ENCODE measurements around the gene SEMA6A. TPM values are rescaled to one million over a fixed set of nuclear protein-coding genes. Genes with fewer than 3 reads are reported as not detected.

The SEMA6A gene
- total RNA-seq, 1 donor, result 0.21 TPM

GRCh38 chr5:116507051-116507537 is 67.5 kb downstream of the SEMA6A start:
- no peaks in the 10 kb centered on the region for H3K27me3 ChIP-seq (ENCODE audit: insufficient read depth, low read length)
- H3K4me3 ChIP-seq (ENCODE audit: low read length), result no peak overlapping the region
- no peaks in the 10 kb centered on the region for H3K9me3 ChIP-seq (ENCODE audit: low read depth, low read length)
- H3K4me1 ChIP-seq (ENCODE audit: insufficient read depth, low read length), result no peaks in the 10 kb centered on the region

DNA sequence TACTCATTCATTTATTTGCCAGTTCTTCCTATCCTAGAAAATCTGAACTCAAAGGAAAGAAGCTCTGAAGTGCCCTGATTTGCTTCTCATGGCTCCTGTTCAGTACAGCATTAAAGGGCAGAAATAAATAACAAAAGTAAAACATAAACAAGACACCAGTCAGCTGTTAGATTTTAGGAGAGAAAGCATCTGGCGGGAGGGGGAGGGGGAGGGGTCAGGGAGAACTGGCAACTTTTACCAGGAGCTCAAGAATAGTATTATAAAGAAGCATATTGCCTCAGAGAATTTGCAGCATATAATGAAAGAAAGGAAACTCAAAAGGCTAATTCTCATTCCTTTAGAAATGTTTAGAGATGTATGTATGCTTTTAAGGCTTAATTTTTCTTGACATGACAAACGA is 68.1 kb downstream of the SEMA6A start:
- Histone ChIP-seq H3K27me3 (ENCODE audit: insufficient read depth, low read length) (no peaks in the 10 kb centered on the region), H3K4me1 (ENCODE audit: insufficient read depth, low read length) (no peaks in the 10 kb centered on the region), H3K9me3 (ENCODE audit: low read depth, low read length) (no peaks in the 10 kb centered on the region), H3K4me3 (ENCODE audit: low read length) (no peak overlapping the region)

DNA sequence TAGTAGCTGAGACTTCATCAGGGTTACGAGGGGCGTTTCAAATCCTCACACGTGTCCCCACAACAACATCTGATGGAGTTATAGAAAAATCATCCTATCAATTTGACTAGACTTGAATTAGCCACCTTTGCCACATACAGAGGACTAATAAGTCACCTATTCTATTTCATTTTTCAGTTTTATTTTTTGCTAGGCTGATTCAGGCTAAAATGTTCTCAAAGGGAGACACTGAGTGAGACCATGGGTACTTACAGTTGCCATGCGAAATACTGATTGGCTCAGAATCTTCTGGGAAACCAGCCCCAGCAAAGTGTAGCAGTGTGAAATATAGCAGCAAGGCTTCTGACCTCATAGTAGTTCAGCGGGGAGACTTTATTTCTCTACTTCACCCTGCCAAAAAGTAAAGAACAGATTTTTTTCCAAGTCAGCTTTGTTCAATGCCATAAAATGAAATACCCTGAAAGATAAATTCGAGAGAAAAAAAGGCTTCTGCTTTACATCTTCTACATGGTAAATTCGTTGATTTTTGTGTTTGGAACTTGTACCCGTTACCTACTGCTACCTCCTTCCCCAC is 69.9 kb downstream of the SEMA6A start:
- Histone ChIP-seq H3K9me3 (ENCODE audit: low read depth, low read length) (no peaks in the 10 kb centered on the region), H3K4me3 (ENCODE audit: low read length) (no peak overlapping the region), H3K4me1 (ENCODE audit: insufficient read depth, low read length) (no peaks in the 10 kb centered on the region), H3K27me3 (ENCODE audit: insufficient read depth, low read length) (no peaks in the 10 kb centered on the region)

GRCh38 chr5:116502616-116503015 is 72.0 kb downstream of the SEMA6A start:
- Histone ChIP-seq H3K4me1 (ENCODE audit: insufficient read depth, low read length) (no peaks in the 10 kb centered on the region), H3K27me3 (ENCODE audit: insufficient read depth, low read length) (no peaks in the 10 kb centered on the region), H3K4me3 (ENCODE audit: low read length) (no peak overlapping the region), H3K9me3 (ENCODE audit: low read depth, low read length) (no peaks in the 10 kb centered on the region)

DNA sequence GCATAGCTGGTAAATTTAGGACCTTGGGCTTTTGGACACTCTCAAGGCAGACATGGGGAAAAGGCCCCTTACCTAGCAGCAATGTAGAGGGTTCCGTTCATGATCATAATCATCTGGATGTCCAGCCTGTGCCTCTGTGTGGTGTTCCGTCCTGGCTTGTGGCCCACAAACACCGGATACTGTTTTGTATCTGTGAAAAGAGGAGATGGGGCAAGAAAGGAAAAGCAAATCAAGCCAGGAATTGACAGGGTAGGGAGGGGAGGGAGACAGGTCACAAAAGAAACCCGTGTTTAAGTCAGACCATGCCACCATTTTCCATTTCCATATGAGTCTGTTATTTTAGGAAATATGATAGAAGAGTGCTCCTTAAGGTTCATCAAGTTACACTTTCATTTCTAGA is 72.5 kb downstream of the SEMA6A start:
- H3K4me1 ChIP-seq (ENCODE audit: insufficient read depth, low read length), result no peaks in the 10 kb centered on the region
- H3K27me3 ChIP-seq (ENCODE audit: insufficient read depth, low read length), result no peaks in the 10 kb centered on the region
- no peak overlapping the region for H3K4me3 ChIP-seq (ENCODE audit: low read length)
- H3K9me3 ChIP-seq (ENCODE audit: low read depth, low read length), result no peaks in the 10 kb centered on the region

DNA sequence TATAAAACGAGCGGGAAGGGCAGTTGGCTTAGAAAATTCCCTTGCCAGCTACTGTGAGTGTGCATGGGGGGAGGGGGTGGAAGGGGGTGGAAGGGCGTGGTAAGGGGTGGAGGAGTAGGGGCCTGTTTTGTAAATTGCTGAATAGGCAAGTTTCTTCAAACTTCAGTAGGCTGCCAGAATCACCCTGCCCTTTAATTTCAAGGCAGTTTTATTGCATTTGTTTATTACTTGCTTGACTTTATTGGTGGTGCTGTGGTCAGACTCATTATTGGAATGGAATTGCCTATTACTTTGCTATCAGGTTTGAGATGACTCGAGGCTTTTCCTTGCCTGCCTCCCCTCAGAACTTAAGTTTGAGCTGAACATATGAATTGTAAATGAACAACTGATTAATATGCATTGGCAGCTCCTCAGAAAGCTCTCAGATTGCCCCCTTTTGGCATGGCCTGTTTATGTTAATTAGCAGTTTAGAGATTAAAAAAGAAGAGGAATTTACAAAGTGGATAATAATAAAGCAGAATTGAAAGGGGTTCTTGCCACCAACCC is 76.0 kb downstream of the SEMA6A start:
- Histone ChIP-seq H3K27me3 (ENCODE audit: insufficient read depth, low read length) (no peaks in the 10 kb centered on the region), H3K4me1 (ENCODE audit: insufficient read depth, low read length) (no peaks in the 10 kb centered on the region), H3K4me3 (ENCODE audit: low read length) (no peak overlapping the region), H3K9me3 (ENCODE audit: low read depth, low read length) (no peaks in the 10 kb centered on the region)

GRCh38 chr5:116497631-116498030 is 77.0 kb downstream of the SEMA6A start:
- no peaks in the 10 kb centered on the region for H3K4me1 ChIP-seq (ENCODE audit: insufficient read depth, low read length)
- no peak overlapping the region for H3K4me3 ChIP-seq (ENCODE audit: low read length)
- no peaks in the 10 kb centered on the region for H3K27me3 ChIP-seq (ENCODE audit: insufficient read depth, low read length)
- H3K9me3 ChIP-seq (ENCODE audit: low read depth, low read length), result no peaks in the 10 kb centered on the region

DNA sequence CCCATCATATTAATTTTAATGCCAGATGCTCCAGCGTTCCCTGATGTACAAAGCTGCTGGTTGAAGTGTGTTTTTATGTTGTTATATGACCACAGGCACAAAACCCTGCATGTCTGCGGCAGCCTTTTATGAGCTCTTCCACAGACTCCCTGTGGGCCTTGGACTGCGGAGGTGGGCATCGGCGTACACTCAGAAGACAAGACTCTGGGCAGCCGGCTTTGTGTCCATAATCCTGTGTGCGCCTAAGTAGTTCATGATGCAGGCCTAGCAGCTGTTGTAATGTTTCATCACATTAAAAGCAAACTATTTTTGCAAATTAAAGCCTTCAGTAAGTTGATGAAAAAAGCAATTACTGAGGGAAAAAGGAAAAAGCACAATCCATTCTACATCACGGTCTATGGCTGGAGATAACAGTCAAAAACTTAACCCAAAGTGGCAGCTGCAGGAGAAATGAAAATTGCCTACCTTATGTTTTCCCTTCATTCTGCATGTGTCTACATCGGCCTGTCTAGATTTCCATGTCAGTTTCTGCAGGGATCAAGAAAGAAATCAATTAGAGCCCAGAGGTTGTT is 78.8 kb downstream of the SEMA6A start:
- Histone ChIP-seq H3K4me3 (ENCODE audit: low read length) (no peak overlapping the region), H3K9me3 (ENCODE audit: low read depth, low read length) (no peaks in the 10 kb centered on the region), H3K4me1 (ENCODE audit: insufficient read depth, low read length) (peaks cover 8% of the 10 kb centered on the region), H3K27me3 (ENCODE audit: insufficient read depth, low read length) (no peaks in the 10 kb centered on the region)

DNA sequence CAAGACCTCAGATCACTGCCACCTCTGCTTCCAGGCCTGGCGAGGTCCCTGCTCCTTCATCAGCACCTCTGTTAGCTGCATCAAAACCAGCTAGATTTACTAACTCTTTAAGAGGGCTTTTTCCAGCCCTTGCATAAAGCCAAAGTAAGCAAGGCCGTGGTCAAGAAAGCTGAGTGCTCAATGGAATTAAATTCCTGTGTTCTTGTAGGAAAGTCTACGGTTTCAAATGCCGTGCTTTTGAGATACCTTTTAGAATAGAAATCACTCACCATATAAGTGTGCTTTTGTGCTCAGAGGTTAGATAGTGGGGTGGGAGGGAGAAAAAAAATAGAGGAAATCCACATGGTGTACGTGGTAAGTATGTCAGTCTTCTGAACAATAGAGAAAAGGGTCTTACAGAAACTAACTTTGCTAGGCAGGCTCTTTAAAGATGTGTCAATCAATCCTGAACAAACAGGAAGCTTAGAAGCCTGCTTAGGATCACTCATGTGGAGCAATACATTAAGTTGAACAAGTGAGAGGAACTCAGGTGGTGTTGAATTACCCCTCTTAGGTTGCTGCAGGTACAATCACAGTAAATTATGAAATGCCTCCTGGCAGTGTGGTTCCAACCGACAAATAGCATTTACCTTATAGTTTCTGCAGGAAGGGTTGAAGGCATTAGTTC is 79.7 kb downstream of the SEMA6A start:
- Histone ChIP-seq H3K4me3 (ENCODE audit: low read length) (no peak overlapping the region), H3K27me3 (ENCODE audit: insufficient read depth, low read length) (no peaks in the 10 kb centered on the region), H3K4me1 (ENCODE audit: insufficient read depth, low read length) (peaks cover 8% of the 10 kb centered on the region), H3K9me3 (ENCODE audit: low read depth, low read length) (no peaks in the 10 kb centered on the region)

DNA sequence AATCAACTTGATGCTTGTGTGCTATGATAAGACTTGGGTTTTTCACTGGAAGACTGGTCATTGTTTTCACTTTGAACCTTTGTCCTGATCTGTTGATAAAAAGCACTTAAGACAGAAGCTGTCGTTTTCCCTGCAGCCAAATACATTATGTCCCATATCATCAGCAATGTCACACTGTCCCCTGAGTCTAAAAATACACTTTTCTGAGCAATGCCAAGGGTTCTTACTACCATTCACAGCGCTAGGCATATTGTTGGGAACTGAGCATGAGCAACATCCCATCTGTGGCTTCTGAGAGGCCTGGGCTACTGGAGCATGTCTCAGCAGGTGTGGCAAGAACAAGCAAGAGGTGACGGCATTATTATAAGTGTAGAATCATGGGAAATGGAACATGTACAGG is 81.8 kb downstream of the SEMA6A start:
- peaks cover 8% of the 10 kb centered on the region for H3K4me1 ChIP-seq (ENCODE audit: insufficient read depth, low read length)
- no peak overlapping the region for H3K4me3 ChIP-seq (ENCODE audit: low read length)
- H3K9me3 ChIP-seq (ENCODE audit: low read depth, low read length), result no peaks in the 10 kb centered on the region
- H3K27me3 ChIP-seq (ENCODE audit: insufficient read depth, low read length), result no peaks in the 10 kb centered on the region

DNA sequence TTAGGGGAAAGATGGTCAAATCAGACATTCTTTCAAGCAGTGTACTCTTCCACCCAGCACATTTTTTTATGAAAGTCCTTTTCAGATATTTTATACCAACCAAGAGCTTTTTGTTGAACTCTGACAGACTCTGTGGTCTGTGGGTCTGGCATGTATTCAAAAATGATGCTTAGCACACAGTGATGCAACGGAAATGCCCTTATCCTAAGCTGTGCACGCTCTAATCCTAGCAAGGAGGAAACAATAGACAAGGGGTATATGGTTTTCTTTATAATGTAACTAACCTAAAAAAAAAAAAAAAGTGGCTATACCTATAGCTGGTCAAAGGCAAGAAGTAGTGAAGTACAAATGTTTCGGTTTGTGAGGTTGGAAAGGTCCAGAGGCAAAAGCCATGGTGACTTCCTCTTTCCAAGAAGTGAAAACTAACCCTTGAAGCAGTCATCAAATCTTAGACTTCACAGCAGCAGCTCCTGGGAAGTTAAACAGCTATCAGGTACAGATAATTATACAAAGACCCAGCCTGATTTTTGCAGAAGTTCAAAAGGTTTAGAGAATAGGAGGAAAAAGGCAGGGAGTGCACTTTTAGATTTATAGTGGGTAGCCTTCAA is 82.5 kb downstream of the SEMA6A start:
- Histone ChIP-seq H3K4me1 (ENCODE audit: insufficient read depth, low read length) (peaks cover 8% of the 10 kb centered on the region), H3K9me3 (ENCODE audit: low read depth, low read length) (no peaks in the 10 kb centered on the region), H3K4me3 (ENCODE audit: low read length) (no peak overlapping the region), H3K27me3 (ENCODE audit: insufficient read depth, low read length) (no peaks in the 10 kb centered on the region)

- Histone ChIP-seq H3K27me3 (ENCODE audit: insufficient read depth, low read length) (peaks cover 2% of the 10 kb centered on the region), H3K4me1 (ENCODE audit: insufficient read depth, low read length) (peaks cover 8% of the 10 kb centered on the region), H3K4me3 (ENCODE audit: low read length) (no peak overlapping the region), H3K9me3 (ENCODE audit: low read depth, low read length) (no peaks in the 10 kb centered on the region)
Observed at GRCh38 chr5:116488356-116489041, 86.1 kb downstream of the SEMA6A start.

- Histone ChIP-seq H3K27me3 (ENCODE audit: insufficient read depth, low read length) (peaks cover 2% of the 10 kb centered on the region), H3K4me3 (ENCODE audit: low read length) (no peak overlapping the region), H3K9me3 (ENCODE audit: low read depth, low read length) (no peaks in the 10 kb centered on the region), H3K4me1 (ENCODE audit: insufficient read depth, low read length) (peaks cover 7% of the 10 kb centered on the region)
Observed at GRCh38 chr5:116487045-116487444, 87.6 kb downstream of the SEMA6A start.

GRCh38 chr5:116486588-116486987 is 88.0 kb downstream of the SEMA6A start:
- Histone ChIP-seq H3K4me3 (ENCODE audit: low read length) (no peak overlapping the region), H3K9me3 (ENCODE audit: low read depth, low read length) (no peaks in the 10 kb centered on the region), H3K4me1 (ENCODE audit: insufficient read depth, low read length) (peaks cover 2% of the 10 kb centered on the region), H3K27me3 (ENCODE audit: insufficient read depth, low read length) (peaks cover 2% of the 10 kb centered on the region)

- H3K4me1 ChIP-seq (ENCODE audit: insufficient read depth, low read length), result no peaks in the 10 kb centered on the region
- H3K27me3 ChIP-seq (ENCODE audit: insufficient read depth, low read length), result peaks cover 2% of the 10 kb centered on the region
- no peaks in the 10 kb centered on the region for H3K9me3 ChIP-seq (ENCODE audit: low read depth, low read length)
- no peak overlapping the region for H3K4me3 ChIP-seq (ENCODE audit: low read length)
Observed at GRCh38 chr5:116484645-116485044, 90.0 kb downstream of the SEMA6A start.
